Vagina (tissue), 2 donors: ENCODE data around the gene ATP6V0C.

Source experiments
- CTCF ChIP-seq, 3 experiments: fragments of 450-650 bp in 2 of 3; fragments of 200-600 bp in 1 of 3; sonication (generic) in 1 of 3; IDR thresholded peaks; one replicate each; pipeline ENCODE4 v1.5.1; 2017 to 2019; ENCODE audit warnings: antibody characterized with exemption in 3 of 3, mild to moderate bottlenecking in 2 of 3, moderate library complexity in 2 of 3
- POLR2AphosphoS5 ChIP-seq, 2 donors: sonication (generic); formaldehyde crosslinking; IDR thresholded peaks; one replicate each; pipeline ENCODE4 v1.9.0; 2017; ENCODE audit warnings: antibody characterized with exemption in 2 of 2, mild to moderate bottlenecking in 2 of 2, low read depth in 1 of 2; ENCODE audit not compliant: insufficient read depth in 1 of 2

- TF ChIP-seq CTCF (IDR thresholded peaks at IDR 0.05) (no peak), POLR2AphosphoS5 (IDR thresholded peaks at IDR 0.05; ENCODE audit: insufficient read depth in 1 of 2, low read depth in 1 of 2) (peak; percentile 50 to 84)
Observed at GRCh38 chr16:2511128-2511800, 2.5 kb upstream of the ATP6V0C start.
